Limb (tissue), 2 donors: ENCODE results near the gene ARG1.
A peak's percentile ranks its signal among the peaks of the same experiment; 100 is the strongest.
"Not testable (repeated sequence)": the region's sequence is repeated elsewhere in the genome, so short reads cannot be mapped to it uniquely, and the experiment has no call there.

Experiments used
- DNase-seq, 2 donors: peaks; one replicate each; pipeline ENCODE4 v3.0.0-alpha.2; 2016; ENCODE audit errors: extremely low spot score in 2 of 2

ARG1 gene

DNA sequence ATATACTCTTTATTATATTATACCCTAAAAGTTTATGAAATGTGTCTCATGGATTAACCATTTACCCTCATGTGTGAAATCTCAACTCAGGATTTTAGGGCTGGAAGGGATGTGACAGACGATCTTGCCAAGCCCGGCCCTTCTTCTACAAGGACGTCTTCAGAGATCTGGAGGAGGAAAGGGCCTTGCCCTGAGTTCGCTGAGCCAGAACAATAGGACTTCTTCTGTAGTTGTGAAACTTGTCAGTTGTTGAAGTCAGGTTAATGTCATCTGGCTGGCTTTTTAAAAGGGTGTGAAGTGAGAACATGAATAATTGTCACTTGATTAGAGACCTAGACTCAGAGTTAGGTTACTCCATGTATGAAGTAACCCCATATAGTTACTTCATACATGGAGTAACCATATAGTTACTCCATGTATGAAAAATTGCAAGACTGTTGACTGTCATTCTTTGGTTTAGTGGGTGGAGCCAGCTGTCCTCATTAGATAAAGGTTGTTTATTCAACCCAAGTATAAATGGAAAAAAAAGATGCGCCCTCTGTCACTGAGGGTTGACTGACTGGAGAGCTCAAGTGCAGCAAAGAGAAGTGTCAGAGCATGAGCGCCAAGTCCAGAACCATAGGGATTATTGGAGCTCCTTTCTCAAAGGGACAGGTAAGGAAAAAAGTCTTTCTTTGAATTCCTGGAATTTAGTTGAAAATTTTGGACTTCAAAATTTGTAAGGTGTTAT, at the start of gene ARG1:
Gene ARG1, plus strand, starts transcription at position 541 of the 730 bp plus-strand sequence. Its CDS starts 57 bp downstream, at position 598.
- DNase-seq, result no peak

DNA sequence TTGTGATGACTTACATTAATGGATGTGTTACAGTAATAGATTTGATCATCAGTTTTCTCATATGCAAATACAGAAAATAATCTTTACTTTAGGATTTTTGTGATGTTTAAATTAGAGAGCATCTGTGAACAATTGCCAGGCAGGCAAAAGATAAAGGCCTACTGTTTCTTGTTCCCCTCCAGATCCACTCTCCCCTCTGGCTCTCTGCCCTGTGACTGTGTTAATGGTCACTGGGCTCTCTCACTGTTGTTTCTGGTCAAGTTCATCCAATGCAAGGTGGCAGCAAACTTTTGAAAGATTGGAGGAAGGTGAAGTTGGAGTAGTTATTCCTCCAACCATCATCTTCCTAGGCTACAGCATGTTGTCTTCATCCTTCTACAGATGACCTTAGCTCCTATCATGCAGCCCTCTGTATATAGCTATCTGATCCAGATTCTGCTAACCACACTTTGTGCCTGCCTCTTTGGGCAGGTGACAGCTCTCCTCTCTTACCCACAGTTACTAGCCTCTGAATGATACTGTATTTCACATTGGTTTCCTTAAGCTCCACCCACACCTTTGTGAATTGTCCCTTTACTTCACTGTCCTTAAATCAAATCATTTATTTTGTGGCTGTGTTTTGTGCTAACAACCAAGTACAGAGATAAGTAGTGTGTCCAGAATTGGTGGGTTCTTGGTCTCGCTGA, 48.9 kb upstream of the ARG1 start:
- no peak for DNase-seq

- DNase-seq, result no peak
These were observed 48.2 kb upstream of the ARG1 start for GRCh38 chr6:131524695-131525336.

DNA sequence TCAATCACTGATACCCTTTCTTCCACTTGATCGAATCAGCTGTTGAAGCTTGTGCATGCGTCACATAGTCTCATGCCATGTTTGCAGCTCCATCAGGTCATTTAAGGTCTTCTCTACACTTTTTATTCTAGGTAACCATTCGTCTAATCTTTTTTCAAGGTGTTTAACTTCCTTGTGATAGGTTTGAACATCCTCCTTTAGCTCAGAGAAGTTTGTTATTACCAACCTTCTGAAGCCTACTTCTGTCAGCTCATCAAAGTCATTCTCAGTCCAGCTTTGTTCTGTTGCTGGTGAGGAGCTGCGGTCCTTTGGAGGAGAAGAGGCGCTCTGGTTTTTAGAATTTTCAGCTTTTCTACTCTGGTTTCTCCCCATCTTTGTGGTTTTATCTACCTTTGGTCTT, 42.1 kb upstream of the ARG1 start:
- not testable (repeated sequence) for DNase-seq

DNA sequence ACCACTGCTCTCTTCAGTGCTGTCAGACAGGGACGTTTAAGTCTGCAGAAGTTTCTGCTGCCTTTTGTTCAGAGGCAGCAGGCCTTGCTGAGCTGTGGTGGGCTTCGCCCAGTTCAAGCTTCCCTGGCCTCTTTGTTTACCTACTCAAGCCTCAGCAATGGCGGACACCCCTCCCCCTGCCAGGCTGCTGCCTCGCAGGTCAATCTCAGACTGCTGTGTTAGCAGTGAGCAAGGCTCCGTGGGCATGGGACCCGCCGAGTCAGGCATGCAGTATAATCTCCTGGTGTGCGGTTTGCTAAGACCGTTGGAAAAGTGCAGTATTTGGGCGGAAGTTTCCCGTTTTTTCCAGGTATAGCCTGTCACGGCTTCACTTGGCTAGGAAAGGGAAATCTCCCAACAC, 41.3 kb upstream of the ARG1 start:
- DNase-seq, result not testable (repeated sequence)

DNA sequence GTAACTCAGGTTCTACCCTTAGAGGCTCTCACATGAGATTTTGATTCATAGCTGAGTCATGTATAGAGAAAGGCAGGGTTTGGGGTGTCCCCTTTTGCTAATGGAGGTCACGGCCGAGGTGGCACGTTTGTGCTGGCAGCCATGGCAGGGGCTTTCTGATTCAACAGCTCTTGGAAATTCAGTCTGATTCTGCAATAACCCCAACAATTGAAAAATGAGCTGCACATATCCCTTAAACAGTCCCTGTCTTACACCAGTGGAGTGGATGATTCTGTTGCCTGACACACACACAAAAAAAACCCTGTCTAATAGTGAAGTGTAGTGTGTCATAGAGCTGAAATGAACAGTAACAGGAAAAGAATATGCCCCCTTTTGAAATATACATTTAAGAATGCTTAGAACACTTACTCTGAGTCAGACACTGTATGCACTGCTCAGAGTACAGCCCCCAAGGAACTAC, 40.4 kb upstream of the ARG1 start:
- no peak for DNase-seq

- DNase-seq, result not testable (repeated sequence)
These were observed 34.4 kb upstream of the ARG1 start for GRCh38 chr6:131538615-131539014.

- DNase-seq, result no peak
These were observed 27.7 kb upstream of the ARG1 start for GRCh38 chr6:131545317-131545716.

GRCh38 chr6:131547488-131547887, 25.5 kb upstream of the ARG1 start:
- DNase-seq, result no peak

GRCh38 chr6:131548441-131548840, 24.6 kb upstream of the ARG1 start:
- DNase-seq, result no peak

- DNase-seq, result no peak
These were observed 23.2 kb upstream of the ARG1 start for GRCh38 chr6:131549811-131550210.

GRCh38 chr6:131551902-131552301, 21.1 kb upstream of the ARG1 start:
- DNase-seq, result no peak

GRCh38 chr6:131552572-131552971, 20.5 kb upstream of the ARG1 start:
- no peak for DNase-seq

- peak in 1 of 2 donors; percentile 69 for DNase-seq
These were observed 17.0 kb upstream of the ARG1 start for GRCh38 chr6:131555992-131556391.

DNA sequence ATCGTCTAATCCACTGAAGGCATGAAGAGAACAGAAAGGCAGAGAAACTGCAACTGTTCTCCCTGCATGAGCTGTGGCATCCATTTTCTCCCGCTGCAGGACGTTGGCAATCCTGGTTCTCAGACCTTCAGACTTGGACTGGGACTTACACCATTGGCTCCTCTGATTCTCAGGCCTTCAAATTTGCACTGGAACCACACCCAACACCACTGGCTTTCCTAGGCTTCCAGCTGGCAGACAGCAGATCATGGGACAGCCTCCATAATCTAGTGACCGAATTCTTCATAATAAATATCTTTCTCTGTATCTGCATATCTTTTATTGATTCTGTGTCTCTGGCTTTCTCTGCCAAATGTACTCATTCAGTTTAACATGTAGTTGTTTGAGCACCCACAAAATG, 14.1 kb upstream of the ARG1 start:
- DNase-seq, result no peak

- no peak for DNase-seq
These were observed 10.9 kb upstream of the ARG1 start for GRCh38 chr6:131561925-131562707.

DNA sequence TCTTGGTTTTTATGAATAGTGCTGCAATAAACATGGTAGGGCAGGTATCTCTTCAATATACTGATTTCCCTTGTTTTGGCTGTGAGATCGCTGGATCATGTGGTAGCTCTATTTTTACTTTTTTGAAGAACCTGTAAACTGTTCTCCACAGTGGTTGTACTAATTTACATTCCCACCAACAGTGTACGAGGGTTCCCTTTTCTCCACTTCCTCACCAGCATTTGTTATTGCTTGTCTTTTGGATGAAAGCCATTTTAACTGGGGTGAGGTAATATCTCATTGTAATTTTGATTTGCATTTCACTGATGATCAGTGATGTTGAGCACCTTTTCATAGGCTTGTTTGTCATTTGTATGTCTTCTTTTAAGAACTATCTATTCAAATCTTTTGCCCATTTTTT, 8.0 kb upstream of the ARG1 start:
- DNase-seq, result no peak

DNA sequence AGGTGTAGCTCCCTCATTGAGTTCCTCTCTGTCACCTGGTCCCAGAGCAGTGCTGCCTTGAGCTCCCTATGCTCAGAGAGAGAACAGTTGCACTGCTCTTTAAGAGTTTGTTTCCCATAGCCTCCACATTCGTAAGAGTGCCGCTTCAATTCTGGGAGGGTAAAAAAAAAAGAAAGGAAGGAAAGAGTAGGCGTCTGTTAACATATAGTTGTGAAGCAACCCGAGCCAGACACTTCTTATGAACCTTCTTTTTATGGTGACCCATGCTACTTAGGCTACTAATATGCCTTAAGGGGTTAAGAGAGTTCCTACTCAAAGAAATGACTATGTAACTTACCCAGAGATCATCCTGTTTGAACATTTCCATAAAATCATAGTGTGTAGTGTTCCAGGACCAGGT, 4.3 kb upstream of the ARG1 start:
- no peak for DNase-seq

DNA sequence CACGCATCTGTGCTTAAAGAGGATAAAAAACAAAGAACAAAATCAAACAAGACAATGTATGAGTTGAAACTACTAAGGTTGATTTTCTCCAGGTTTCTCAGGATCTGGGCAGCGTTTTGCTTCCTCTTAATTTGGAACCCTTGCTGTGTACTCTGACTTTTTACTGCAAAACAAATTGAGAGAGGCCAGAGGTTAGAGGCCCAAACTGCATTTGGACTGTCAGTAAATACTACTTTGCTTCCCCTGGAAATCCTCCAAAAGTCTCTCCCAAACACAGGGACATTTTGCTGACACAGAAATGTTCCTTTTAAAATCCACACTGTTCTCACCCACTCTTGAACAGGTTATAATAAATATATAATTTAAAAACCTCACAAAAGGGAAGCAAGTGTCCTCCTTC, 1.1 kb downstream of the ARG1 start:
- no peak for DNase-seq

GRCh38 chr6:131574686-131575085, 1.7 kb downstream of the ARG1 start:
- DNase-seq, result no peak

GRCh38 chr6:131575834-131576478, 2.9 kb downstream of the ARG1 start:
- DNase-seq, result no peak
